Stimulated activated CD8-positive, alpha-beta memory T cell treated with anti-CD3 and anti-CD28 coated beads, Interleukin-4, amount 100 ng/mL, for 24 hours (primary cell): Measurements from ENCODE around the gene DDX1.
"Not testable (repeated sequence)": the region's sequence is repeated elsewhere in the genome, so short reads cannot be mapped to it uniquely, and the experiment has no call there.

Experiments
- DNase-seq: peaks from one replicate; pipeline ENCODE4 v3.0.0-alpha.2; 2020; ENCODE audit warnings: low read depth

Gene DDX1

DNA sequence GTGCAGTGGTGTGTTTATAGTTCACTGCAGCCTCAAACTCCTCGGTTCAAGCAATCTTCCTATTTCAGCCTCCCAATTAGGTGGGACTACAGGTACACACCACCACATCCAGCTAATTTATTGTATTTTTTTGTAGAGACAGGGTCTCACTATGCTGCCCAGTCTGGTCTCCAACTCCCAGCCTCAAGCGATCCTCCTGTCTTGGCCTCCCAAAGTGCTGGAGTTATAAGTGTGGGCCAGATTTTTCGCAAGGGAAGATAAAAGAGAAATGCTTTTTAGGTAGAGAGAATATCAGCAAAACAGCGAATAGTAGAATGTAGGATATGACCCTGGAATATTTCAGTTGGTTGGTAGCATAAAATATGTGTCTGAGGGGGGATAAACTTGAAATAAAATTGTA, 4.3 kb downstream of the DDX1 start:
- no peak for DNase-seq

DNA sequence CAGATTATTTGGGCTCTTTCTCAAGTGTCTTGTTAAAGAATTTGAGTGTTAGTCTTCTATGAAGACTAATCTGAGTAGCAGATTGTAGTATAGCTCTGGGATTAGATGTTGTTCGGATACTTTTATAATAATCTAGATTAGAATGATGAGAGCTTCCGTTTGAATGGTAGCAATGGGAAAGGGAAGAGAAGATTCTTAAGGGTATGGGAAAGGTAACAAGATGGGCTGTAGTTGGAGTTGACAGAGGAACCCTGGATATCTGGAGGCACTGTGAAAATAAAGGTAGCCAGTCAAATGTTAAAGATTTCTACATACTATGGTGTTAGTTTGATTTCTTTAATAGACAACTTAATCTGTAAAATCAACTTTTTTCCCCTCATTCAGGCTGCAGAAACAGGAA, 4.7 kb downstream of the DDX1 start:
- DNase-seq: no peak

DNA sequence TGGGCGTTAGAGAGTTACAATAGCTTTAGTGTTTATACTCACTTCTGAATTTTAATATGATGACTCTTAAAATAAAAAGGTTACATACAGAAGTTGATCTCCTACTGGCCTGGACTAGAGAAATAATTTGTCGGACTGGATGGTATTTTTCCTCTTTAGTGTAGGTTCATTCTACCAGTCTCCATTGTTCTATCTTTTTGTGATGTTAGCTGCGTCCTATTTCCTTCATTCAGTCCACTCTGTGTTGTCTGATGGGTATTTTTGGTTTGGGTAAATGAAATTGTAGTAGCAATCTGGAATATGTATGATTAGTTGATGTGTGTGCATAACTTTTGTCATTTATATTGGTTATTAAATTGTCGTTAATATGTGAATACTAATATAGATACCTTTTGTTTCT, 5.3 kb downstream of the DDX1 start:
- no peak for DNase-seq

DNA sequence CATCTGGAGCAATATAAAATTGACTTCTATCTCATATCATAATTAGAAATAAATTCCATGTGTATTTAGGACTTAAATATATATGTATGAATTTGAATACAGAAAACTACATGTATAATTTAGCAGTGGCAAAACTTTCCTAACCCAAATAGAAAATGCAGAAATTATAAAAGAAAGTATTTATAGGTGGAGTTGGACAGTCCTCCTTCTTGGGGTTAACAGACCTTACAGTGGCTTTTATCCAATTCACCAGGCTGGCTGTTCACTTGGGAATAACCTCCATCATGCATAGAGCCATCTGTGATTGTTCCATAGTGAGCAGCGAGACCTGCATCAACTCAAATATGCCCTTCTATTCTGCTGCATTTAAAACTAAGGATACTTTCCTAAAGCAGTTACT, 8.3 kb downstream of the DDX1 start:
- no peak for DNase-seq

GRCh38 chr2:15601681-15602080, 10.0 kb downstream of the DDX1 start:
- no peak for DNase-seq

DNA sequence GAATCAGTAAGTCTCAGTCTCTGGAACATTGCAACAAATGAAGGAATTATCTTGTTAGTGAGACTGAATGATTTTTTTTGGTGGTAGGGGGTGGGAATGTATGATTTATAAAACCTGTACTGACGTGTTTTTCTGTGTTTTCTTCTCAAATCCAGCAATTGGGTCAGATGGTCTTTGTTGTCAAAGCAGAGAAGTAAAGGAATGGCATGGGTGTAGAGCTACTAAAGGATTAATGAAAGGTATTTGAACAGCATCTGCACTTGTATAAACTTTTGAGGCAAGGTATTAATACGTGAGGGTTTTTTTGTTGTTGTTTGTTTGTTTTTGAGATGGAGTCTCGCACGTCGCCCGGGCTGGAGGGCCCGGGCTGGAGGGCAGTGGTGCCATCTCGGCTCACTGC, 10.7 kb downstream of the DDX1 start:
- no peak for DNase-seq

GRCh38 chr2:15603044-15603765, 11.5 kb downstream of the DDX1 start:
- no peak for DNase-seq

DNA sequence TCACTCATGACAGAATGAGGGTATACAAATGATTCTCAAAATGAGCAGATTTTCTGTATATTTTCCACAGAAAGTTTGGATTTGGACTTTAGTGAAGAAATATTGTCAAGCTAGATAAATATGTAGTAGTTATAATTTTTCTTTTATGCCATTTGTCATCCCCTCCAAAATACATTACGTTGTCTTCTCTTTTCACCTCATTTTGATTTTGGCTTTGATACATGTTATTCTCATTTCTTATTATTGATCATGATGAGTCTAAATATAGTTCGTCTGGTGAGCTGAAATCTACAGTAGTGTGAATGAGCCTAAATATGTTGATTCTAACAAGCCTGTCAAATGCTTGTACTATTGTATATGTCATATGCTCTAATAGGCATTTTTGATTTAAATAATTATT, 12.3 kb downstream of the DDX1 start:
- no peak for DNase-seq

DNA sequence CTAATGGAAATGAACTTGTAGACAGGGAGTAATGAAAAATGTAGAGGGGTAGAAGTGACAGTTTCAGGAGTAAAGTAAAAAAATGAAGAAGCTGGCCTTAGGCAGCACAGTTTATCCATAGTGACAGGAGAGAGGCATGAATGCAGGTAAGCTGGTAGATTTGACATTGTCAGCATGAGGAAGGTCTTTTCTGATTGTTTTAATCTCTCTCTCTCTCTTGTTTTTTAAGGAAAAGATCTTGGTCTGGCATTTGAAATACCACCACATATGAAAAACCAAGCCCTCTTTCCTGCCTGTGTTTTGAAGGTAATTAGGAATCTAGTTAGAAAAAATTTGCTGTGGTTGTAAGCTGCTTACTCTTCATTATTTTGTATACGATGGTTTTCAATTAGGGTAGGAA, 14.1 kb downstream of the DDX1 start:
- DNase-seq: no peak

DNA sequence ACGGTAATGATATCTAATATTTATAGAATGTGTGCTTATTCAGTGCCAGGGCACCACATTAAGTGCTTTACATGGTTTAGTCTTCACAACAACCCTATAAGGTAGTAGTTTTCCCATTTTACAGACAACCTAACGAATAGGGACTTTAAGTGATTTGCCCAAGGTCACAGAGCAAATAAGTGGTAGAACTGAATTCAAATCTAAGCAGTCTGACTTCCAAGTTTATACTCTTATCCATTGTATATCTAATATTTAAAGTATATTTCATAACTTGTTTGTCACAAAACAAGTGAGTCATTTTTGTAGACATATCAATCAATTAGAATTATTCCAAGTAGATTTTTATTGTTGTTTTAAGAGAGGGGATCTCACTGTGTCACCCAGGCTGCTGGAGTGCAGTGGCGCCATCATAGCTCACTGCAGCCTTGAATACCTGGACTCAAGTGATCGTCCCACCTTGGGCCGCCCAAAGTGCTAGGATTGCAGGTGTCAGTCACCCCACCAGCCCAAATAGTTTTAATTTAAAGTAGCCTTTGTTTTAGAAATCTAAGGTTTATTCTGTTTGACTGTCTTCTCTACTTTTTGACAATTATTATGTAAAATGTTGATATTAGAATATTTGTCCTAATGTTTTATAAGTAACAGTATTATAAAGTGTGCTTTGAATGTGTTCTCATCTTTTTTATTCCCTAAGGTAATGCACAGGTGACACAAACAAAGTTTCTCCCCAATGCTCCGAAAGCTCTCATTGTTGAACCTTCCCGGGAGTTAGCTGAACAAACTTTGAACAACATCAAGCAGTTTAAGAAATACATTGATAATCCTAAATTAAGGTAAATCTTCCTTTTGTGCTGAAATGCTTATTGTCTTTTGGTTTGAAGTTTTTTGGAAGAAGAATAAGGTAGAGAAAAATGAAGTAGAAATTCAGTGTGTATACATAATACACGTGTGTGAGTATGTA, 15.1 kb downstream of the DDX1 start:
- DNase-seq: no peak

GRCh38 chr2:15607709-15608391, 16.2 kb downstream of the DDX1 start:
- no peak for DNase-seq

- DNase-seq: no peak
Observed at GRCh38 chr2:15608392-15608761, 16.7 kb downstream of the DDX1 start.

DNA sequence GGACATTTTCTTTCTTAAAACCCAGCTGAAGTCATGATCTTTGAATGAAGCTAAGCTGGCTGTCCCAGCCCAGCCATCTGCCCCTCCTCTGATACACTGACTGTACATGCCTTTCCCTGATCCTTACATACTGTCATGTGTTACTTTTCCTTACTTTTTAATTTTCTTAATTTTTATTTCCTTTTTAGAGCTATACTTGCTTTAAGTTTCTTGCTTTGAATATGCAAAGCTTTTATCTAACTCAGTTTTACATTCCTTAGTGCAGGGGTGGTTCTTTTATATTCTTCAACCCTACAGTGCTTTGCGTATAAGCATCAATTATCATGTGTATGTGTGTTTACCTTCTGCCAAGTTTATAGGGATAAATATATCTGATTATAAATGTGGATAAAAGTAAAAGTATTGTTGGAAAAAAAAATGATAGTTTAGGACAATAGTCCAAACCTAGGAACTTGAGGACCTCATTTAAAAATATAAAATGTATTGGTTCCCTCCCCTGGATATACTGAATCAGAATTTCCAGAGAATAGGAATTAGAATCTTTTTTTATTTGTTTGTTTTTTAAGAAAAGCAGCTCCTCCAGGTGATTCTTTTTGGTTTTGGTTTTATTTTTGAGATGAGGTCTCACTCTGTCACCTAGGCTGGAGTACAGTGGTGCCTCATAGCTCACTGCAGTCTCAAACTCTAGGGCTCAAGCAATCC, 17.8 kb downstream of the DDX1 start:
- DNase-seq: no peak

GRCh38 chr2:15610430-15610952, 18.8 kb downstream of the DDX1 start:
- DNase-seq: no peak

DNA sequence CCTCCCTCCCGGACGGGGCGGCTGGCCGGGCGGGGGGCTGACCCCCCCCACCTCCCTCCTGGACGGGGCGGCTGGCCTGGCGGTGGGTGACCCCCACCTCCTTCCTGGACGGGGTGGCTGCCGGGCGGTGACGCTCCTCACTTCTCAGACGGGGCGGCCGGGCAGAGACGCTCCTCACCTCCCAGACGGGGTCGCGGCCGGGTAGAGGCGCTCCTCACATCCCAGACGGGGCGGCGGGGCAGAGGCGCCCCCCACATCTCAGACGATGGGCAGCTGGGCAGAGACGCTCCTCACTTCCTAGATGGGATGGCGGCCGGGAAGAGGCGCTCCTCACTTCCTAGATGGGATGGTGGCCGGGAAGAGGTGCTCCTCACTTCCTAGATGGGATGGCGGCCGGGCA, 20.4 kb downstream of the DDX1 start:
- not testable (repeated sequence) for DNase-seq

DNA sequence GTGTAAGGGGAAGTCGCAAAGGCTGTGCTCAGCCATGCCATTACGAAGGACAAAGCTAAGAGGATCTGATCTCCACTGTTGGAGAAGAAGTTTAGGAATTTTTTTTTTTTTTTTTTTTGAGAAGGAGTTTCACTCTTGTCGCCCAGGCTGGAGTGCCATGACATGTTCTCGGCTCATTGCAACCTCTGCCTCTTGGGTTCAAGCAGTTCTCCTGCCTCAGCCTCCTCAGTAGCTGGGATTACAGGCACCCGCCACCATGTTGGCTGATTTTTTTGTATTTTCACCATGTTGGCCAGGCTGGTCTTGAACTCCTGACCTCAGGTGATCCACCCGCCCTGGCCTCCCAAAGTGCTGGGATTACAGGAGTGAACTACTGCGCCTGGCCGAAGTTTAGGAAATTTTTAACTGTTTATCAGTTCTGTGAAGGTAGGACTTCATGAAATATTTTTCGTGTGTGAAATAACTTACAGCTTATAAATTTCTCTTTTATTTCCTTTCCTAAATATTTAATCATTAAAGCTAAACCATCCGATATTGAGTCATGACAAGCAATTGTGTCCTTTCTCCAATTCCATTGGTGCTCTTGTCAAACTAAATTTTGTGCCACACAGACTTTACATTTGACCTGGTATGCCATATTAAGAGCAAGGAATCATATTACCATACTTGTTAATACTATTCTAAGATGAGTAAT, 22.2 kb downstream of the DDX1 start:
- no peak for DNase-seq

DNA sequence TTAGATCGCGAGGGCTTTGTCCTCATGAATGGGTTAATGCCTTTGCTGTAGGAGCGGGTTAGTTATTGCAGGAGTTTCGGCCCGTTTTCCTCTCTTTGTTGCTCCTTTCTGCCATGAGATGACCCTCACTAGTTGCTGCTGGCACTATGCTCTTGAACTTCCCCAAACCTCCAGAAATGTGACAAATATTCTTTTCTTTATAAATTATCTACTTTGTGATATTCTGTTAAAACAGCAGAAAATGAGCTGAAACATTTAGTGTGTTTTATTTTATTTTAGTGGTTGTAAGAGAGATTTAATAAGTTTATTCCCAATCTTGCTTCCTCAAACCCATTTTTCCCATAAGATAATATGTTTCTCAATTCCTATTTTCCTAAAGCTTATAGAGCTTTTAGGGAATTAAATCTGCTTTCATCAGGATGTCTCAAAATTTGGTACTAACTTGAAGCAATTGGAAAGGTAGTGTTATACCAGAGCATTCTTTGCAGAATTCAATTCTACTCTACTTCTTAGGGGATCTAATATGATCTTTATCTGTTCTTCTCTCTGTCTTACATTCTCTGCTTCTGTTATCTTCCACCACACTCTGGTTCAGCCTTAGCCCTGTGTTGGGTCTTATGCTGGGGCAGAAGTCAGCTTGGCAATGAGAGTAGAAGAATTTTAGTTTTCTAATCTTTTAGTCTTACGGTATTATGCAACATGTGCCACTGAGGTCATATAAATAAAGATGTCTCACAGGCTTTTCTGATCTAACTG, 23.1 kb downstream of the DDX1 start:
- DNase-seq: no peak

- DNase-seq: no peak
Observed at GRCh38 chr2:15615301-15615920, 23.7 kb downstream of the DDX1 start.

- DNase-seq: no peak
Observed at GRCh38 chr2:15616429-15616828, 24.8 kb downstream of the DDX1 start.
